GM18909 (cell line): ENCODE measurements around the gene MAGI2.

Experiments used
- ATAC-seq: cut with Tn5 transposase; IDR thresholded peaks from one replicate; pipeline ENCODE4 v1.9.1; 2021; ENCODE audit warnings: mild to moderate bottlenecking; ENCODE audit not compliant: unreplicated experiment, poor library complexity

Gene MAGI2

GRCh38 chr7:79398138-79398749 lies 55.2 kb downstream of the MAGI2 start:
- no peak for ATAC-seq

GRCh38 chr7:79386688-79387422 lies 66.6 kb downstream of the MAGI2 start:
- no peak for ATAC-seq

GRCh38 chr7:79381921-79382320 lies 71.5 kb downstream of the MAGI2 start:
- ATAC-seq: no peak

GRCh38 chr7:79377097-79377496 lies 76.4 kb downstream of the MAGI2 start:
- no peak for ATAC-seq

DNA sequence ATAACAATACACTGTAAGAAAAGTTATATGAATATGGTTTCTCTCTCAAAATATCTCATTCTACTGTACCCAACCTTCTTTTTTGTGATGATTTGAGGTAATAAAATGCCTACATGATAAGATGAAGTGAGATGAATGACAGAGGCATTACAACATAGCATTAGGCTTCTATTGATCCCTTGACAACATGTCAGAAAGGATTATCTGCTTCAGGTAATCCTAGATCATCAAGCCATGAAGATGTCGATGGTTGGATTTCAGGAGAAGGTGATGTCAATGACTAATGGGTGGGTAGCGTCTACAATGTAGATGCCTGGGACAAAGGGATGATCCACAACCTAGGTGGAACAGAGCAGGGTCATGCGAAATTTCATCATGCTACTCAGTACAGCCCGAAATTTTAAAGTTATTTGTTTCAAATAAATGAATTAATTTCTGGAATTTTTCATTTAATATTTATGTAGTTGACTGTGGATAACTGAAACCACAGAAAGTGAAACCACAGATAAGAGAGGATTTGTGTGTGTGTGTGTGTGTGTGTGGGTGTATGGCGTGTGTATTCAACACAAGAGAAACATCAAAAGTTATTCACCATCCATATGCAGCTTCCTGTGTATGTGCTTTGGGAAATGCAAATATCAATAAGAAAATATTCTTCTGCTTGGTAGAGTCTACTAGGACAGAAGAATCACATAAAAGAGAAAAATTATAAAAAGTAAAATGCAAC lies 77.0 kb downstream of the MAGI2 start:
- no peak for ATAC-seq

- no peak for ATAC-seq
These were observed 92.3 kb downstream of the MAGI2 start for GRCh38 chr7:79361214-79361613.

DNA sequence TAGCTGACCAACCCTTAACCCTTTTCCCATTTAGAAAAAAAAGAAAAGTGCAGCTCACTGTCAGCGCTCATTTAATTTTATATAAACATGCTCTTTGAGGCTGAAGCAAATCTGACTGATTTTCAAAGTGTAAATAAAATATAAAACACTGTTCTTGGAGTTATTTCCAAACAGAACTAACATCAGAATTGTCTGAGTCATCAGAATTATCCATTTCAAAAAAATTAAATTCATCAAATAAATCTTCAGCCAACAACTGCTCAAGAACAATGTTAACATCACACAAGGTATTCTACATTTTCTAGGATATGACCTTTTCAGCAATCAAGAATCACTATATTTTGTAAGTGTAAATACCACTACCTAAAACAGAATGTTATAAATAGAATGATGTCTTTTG lies 93.6 kb downstream of the MAGI2 start:
- no peak for ATAC-seq

DNA sequence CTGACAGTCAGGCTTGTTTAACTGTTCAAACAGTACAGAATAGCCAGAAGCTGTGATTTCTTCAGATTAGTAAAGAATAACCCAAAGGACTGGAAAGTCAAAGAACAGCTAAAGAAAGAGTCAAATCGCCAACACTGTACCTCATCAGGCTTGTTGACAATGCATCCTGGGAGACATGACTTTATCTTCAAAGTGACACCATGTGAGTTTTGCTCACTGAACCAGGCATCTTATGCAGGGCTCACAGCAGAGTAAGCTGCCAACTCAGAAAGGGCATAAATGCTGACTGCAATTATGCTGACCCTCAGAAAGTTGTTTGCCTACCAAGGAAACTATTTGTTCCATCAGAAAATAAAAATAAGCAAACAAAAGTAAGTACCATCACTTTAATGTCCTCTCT lies 96.4 kb downstream of the MAGI2 start:
- no peak for ATAC-seq

- no peak for ATAC-seq
These were observed 99.6 kb downstream of the MAGI2 start for GRCh38 chr7:79353720-79354468.

DNA sequence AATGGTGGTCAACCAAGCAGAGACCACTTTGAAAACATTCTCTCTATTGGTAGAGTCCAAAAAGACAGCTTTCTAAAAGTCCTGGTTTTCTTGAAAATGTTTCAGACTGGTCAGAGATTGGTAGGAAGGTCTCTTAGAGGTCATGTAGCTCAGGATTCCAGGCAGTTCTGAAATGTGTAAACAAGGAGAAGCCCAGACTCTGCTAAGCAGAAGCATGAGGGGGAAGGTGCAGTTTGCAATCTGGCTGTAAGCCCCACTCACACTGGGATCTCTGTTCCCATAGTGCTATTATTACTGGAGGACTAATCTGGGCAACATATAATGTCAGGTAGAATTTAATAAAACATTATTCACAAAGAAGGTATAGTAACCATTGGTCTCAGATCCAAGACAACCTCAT lies 101.1 kb downstream of the MAGI2 start:
- no peak for ATAC-seq

DNA sequence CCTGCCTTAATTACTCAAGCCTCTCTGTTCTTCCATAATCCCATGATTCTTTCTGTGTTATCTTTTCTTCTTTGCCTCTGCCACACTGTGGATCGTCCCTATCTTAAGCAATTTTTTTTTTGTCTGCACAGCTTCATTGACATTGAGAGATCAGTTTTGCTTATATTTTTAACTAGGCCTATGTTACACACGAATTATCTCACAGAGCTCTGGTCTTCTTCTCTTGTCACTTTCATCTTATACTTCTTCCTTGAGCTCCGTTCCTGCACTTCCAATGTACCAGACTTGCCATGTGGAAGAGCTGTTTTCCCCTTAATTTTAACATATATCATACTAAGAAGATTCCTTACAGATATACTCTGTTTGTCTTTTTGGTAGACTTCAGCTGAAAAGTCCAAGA lies 106.1 kb downstream of the MAGI2 start:
- no peak for ATAC-seq

DNA sequence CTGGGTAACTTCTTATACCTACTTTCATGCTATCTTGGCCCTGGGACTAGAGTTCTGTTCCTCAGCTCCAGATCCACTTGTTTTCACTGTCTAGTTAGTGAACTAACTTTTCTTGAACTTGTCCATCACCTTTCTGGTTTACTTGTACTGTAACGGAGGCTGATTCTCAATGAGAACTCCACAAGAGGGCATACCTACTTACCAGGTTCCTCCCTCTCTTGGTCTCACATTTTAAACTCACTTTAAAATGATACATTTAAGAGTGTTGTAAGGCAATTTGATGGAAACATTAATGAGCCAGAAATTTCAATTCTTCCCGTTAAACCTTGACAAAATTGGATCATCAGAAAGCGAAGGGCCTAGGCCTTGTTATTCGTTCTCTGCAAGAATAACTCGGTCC lies 111.6 kb downstream of the MAGI2 start:
- no peak for ATAC-seq

GRCh38 chr7:79340212-79340611 lies 113.3 kb downstream of the MAGI2 start:
- ATAC-seq: no peak

DNA sequence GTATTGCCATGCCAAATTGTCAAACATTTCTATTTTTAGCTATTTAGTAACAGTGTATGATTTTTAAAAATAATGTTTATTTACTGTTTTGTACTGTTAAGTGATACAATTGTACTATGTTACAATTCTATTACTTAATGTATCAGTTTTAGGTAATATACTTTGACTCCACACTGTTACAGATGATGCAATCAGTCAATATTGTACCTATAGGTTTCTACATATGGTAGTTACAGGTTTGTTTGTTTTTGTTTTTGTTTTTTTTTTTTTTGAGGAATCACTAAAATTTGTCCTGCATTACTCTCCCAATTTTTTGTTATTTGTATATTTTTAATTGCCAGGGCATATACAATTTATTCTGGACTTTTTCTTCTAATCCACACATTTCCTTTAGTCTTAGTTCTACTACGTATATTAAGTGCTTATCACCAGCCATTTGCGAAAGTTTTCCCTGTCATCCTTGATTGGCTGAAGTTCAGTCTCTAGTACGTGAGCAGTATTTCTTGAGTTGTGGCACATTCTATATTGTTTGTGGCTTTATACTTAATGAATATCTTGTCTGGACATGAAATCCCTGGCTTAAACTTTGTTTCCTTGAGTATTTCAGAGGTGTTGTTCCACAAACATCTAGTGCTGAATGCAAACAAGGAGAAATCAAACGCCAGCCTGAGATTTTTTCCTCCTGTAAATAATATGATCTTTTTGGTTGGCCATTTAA lies 114.1 kb downstream of the MAGI2 start:
- ATAC-seq: no peak

- ATAC-seq: no peak
These were observed 115.8 kb downstream of the MAGI2 start for GRCh38 chr7:79337717-79338116.

DNA sequence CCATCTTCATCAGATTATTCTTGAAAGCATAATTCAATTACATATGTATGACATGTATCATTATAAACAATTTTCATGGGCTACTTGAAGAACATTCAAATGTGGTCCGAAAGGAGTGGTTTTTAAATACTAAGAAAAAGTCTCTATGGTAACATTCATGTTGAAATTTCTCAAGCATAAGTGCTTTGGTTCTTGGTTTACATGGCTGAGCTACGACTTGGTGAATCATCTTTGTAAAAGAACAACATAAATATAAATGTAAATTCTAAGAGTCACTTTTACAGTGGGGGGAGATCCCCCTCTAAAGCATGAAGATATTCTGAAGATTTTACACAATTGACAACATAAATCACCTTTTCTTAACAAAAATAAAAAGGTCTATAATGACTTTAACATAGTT lies 118.6 kb downstream of the MAGI2 start:
- no peak for ATAC-seq

GRCh38 chr7:79334334-79334733 lies 119.1 kb downstream of the MAGI2 start:
- ATAC-seq: no peak

DNA sequence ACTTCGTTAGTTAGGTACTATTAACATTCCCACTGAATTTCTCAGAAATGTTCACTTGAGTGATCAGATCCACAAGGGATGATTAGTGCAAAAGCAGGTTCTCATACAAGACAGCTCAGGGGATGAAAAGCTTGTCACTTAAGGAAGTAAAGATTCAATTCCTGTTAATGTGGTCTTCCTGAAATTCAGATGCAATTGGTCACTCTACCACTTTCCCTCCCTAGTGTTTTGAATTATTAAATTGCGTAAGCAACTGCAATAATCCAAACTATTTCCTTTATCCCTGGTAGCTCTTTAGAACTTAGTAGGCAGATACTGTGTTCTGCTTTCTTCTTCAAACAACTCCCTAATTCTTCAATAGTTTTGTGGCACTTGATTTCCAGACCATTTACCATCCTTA lies 121.4 kb downstream of the MAGI2 start:
- no peak for ATAC-seq

DNA sequence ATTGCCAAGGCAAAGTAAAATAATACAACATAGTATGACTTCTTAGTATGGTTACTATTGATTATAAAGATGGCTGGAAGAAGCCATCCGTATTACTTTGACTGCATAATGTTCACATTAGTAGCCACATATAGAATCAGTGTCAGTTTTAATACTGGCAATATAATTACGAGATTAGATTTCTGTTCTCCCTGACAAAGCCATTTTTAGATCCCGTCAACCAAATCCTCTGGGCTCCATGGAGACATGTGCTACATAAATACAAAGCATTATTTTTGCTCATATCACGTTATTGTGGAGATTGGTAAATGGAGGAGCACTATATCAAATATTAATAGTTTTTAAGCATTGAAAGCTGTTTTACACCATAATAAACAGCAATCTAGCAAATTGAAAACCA lies 124.0 kb downstream of the MAGI2 start:
- no peak for ATAC-seq

DNA sequence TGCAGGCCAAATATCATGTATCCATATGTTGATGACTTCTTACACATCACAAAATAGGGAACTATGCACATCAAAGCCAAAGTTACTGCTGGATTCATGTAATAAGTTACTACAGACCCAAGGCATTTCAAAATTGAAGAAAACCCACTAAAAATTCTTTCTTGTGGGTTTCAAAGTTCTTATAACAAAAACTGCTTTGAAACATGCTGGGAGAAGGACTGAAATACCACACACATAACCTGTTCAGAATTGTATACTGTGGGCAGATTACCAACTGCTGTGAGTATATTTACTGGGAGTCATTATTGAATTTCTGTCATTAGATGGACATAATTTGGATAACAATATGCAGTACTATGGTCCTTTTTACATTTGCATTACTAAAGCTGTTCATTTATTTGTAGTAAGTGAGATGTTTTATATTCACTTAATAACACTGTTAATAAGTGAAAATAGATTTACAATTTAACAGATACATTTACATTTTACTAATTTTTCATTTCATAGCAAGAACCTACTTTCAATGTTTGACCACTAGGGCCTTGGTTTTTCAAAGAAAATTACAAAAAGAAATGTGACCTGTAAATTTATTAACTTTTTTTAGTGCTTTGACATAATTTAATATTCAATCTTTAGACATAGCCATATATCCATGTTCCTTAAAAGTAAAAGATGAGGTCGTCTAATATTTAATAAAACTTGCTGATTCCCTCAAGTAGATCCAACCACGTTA lies 132.6 kb downstream of the MAGI2 start:
- no peak for ATAC-seq
